Keratinocyte (primary cell): ENCODE results near the gene DNAJC5G. TPM values are rescaled to one million over a fixed set of nuclear protein-coding genes. Genes with fewer than 3 reads are reported as not detected.

Source experiments
- DNase-seq: peaks from one replicate; pipeline ENCODE4 v3.0.0-alpha.2; 2011; ENCODE audit warnings: low read depth, missing footprints, low spot score
- FAIRE-seq: peaks from 2 replicates; lab custom pipeline; 2011; peaks lifted over from hg19 to GRCh38; lab: Jason Lieb, UNC
- H2AFZ ChIP-seq: 2 replicates; pipeline ENCODE4 v1.6.0; 2012; ENCODE audit warnings: low read length, control low read depth, inconsistent platforms; ENCODE audit not compliant: control insufficient read depth
- H3K27ac ChIP-seq: 2 replicates; pipeline ENCODE4 v1.5.1; 2011; ENCODE audit warnings: low read length; ENCODE audit not compliant: control insufficient read depth, insufficient read depth
- H3K27me3 ChIP-seq: 3 replicates; pipeline ENCODE4 v1.6.0; 2011; ENCODE audit warnings: low read length; ENCODE audit not compliant: control insufficient read depth, insufficient read depth; ENCODE audit errors: extremely low read depth
- H3K36me3 ChIP-seq, 2 experiments: 2 replicates in 1 of 2; 3 replicates in 1 of 2; pipeline ENCODE4 v1.5.1; 2011; ENCODE audit warnings: low read length in 2 of 2, mild to moderate bottlenecking in 1 of 2; ENCODE audit not compliant: control insufficient read depth in 2 of 2, insufficient read depth in 2 of 2; ENCODE audit errors: extremely low read depth in 1 of 2
- H3K4me1 ChIP-seq: 3 replicates; pipeline ENCODE4 v1.5.1; 2011; ENCODE audit warnings: low read length; ENCODE audit not compliant: control insufficient read depth, insufficient read depth; ENCODE audit errors: extremely low read depth
- H3K4me2 ChIP-seq: 3 replicates; pipeline ENCODE4 v1.6.0; 2011; ENCODE audit warnings: low read depth, low read length; ENCODE audit not compliant: control insufficient read depth, insufficient read depth; ENCODE audit errors: extremely low read depth
- H3K4me3 ChIP-seq, 3 experiments: fragments of 200-600 bp in 1 of 3; sonication (generic) in 1 of 3; 2 replicates in 2 of 3; 3 replicates in 1 of 3; pipeline ENCODE4 v1.5.1; 2011 to 2016; ENCODE audit warnings: low read length in 3 of 3, mild to moderate bottlenecking in 3 of 3, control low read depth in 2 of 3, inconsistent platforms in 1 of 3, low read depth in 1 of 3, mixed read lengths in 1 of 3, mixed run types in 1 of 3, moderate library complexity in 1 of 3; ENCODE audit not compliant: control insufficient read depth in 2 of 3, insufficient read depth in 2 of 3; ENCODE audit errors: extremely low read depth in 1 of 3
- H3K79me2 ChIP-seq: 2 replicates; pipeline ENCODE4 v1.6.0; 2012; ENCODE audit warnings: low read length; ENCODE audit not compliant: control insufficient read depth, insufficient read depth
- H3K9ac ChIP-seq: 3 replicates; pipeline ENCODE4 v1.6.0; 2011; ENCODE audit warnings: low read length; ENCODE audit not compliant: control insufficient read depth, insufficient read depth; ENCODE audit errors: extremely low read depth
- H3K9me1 ChIP-seq: 3 replicates; pipeline ENCODE4 v1.6.0; 2011; ENCODE audit warnings: low read length; ENCODE audit not compliant: control insufficient read depth, insufficient read depth; ENCODE audit errors: extremely low read depth
- H3K9me3 ChIP-seq: 2 replicates; pipeline ENCODE4 v1.5.1; 2012; ENCODE audit warnings: low read depth, low read length; ENCODE audit not compliant: control insufficient read depth
- H4K20me1 ChIP-seq: 3 replicates; pipeline ENCODE4 v1.6.0; 2011; ENCODE audit warnings: low read length; ENCODE audit not compliant: control insufficient read depth, insufficient read depth; ENCODE audit errors: extremely low read depth
- dilution Hi-C: fragments of 300-500 bp; cut with MboI; formaldehyde crosslinking; loops from one replicate; pipeline ENCODE4 v1.7.0; 2020; ENCODE audit warnings: low sequenced_read_pairs; ENCODE audit not compliant: extremely low pct_ligation_motif_present
- polyA plus RNA-seq, 5 experiments: library from polyadenylated mRNA; depleted of rRNA in 3 of 5; stranded (reverse) in 3 of 5; stranded (forward) in 1 of 5; unstranded in 1 of 5; fragments of >200 nt; gene quantifications; 1 replicate in 1 of 5; 2 replicates in 3 of 5; 3 replicates in 1 of 5; pipeline versions ENCODE4 v1.2.1 to v1.2.3, GENCODE V29; 2011 to 2012; ENCODE audit warnings: missing spikeins in 2 of 5, low read depth in 1 of 5, low replicate concordance in 1 of 5
- TF ChIP-seq, protein P1 (sequence below), 3 experiments: IDR thresholded peaks in 1 of 3; conservative IDR thresholded peaks in 1 of 3; optimal IDR thresholded peaks in 1 of 3; 2 replicates in 2 of 3; 3 replicates in 1 of 3; pipeline versions ENCODE3 to v1.5.1; 2011; ENCODE audit warnings: low read length in 3 of 3, mild to moderate bottlenecking in 3 of 3, moderate library complexity in 2 of 3, control low read depth in 1 of 3, inconsistent platforms in 1 of 3; ENCODE audit not compliant: insufficient read depth in 2 of 3; ENCODE audit errors: extremely low read depth in 1 of 3

The DNAJC5G gene
- polyA plus RNA-seq, 1 donor (not counting 4 experiments of a cell fraction or from before 2014, with no cell fraction given): not detected

DNA sequence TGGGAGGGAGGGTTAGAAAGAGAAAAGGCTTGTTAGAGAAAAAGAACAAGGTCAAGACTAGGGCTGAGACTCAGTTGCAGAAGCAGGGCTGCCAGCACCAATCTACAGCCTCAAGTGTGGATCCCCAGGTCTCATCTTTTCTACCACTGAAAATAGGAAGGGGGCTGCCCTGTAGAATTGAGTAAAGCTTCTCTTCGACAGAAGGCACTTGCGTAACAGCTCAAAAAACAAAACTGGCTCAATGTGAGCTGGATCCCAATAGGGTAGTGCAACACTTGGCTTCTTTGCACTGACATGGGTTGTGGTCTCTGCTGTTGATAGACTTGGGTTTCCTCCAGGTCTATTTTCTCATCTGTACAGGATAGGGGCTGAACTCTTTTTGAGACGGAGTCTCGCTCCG lies 49.5 kb downstream of the DNAJC5G start:
- H3K27ac ChIP-seq: no peak overlapping the region
- peaks cover 3% of the 10 kb centered on the region for H4K20me1 ChIP-seq
- TF ChIP-seq, protein P1, sequence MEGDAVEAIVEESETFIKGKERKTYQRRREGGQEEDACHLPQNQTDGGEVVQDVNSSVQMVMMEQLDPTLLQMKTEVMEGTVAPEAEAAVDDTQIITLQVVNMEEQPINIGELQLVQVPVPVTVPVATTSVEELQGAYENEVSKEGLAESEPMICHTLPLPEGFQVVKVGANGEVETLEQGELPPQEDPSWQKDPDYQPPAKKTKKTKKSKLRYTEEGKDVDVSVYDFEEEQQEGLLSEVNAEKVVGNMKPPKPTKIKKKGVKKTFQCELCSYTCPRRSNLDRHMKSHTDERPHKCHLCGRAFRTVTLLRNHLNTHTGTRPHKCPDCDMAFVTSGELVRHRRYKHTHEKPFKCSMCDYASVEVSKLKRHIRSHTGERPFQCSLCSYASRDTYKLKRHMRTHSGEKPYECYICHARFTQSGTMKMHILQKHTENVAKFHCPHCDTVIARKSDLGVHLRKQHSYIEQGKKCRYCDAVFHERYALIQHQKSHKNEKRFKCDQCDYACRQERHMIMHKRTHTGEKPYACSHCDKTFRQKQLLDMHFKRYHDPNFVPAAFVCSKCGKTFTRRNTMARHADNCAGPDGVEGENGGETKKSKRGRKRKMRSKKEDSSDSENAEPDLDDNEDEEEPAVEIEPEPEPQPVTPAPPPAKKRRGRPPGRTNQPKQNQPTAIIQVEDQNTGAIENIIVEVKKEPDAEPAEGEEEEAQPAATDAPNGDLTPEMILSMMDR (optimal IDR thresholded peaks at IDR 0.05 in 1 of 3, IDR thresholded peaks at IDR 0.05 in 1 of 3, conservative IDR thresholded peaks at IDR 0.05 in 1 of 3; ENCODE audit: extremely low read depth in 1 of 3, insufficient read depth in 2 of 3, low read length in 3 of 3): no peak
- FAIRE-seq: no peak
- dilution Hi-C loops: no loop called here
- H3K79me2 ChIP-seq: peaks cover 10% of the 10 kb centered on the region
- H3K9me3 ChIP-seq: no peaks in the 10 kb centered on the region
- no peaks in the 10 kb centered on the region for H3K9me1 ChIP-seq
- H3K36me3 ChIP-seq: peaks cover 16 to 20% of the 10 kb centered on the region in 2 experiments
- H3K4me1 ChIP-seq: peaks cover 27% of the 10 kb centered on the region
- no peak overlapping the region for H3K9ac ChIP-seq
- H3K4me2 ChIP-seq: no peak overlapping the region
- no peak overlapping the region for H2AFZ ChIP-seq
- H3K27me3 ChIP-seq: no peaks in the 10 kb centered on the region
- DNase-seq: no peak
- H3K4me3 ChIP-seq: no peak overlapping the region

Other genes with a start within 250 kb of the DNAJC5G start
- gene TMEM214, start 242.5 kb upstream of the DNAJC5G start, polyA plus RNA-seq: 28.7 to 65.8 TPM (median 38.0 TPM) in 3 replicates
- gene AGBL5, start 223.8 kb upstream of the DNAJC5G start, polyA plus RNA-seq: 24.5 to 27.7 TPM (median 25.5 TPM) in 3 replicates
- gene OST4, start 203.8 kb upstream of the DNAJC5G start, polyA plus RNA-seq: 393 to 636 TPM (median 541 TPM) in 3 replicates
- 0.01 to 0.06 TPM (median 0.03 TPM) in 3 replicates for gene EMILIN1, start 196.8 kb upstream of the DNAJC5G start, polyA plus RNA-seq
- 0.06 to 0.36 TPM (median 0.21 TPM) in 3 replicates for gene KHK, start 188.7 kb upstream of the DNAJC5G start, polyA plus RNA-seq
- 1.1 to 1.4 TPM (median 1.3 TPM) in 3 replicates for gene CGREF1, start 156.3 kb upstream of the DNAJC5G start, polyA plus RNA-seq
- not detected in 3 replicates for gene ABHD1, start 151.6 kb upstream of the DNAJC5G start, polyA plus RNA-seq
- gene PREB, start 140.8 kb upstream of the DNAJC5G start, polyA plus RNA-seq: 48.7 to 51.0 TPM (median 50.9 TPM) in 3 replicates
- not detected in 3 replicates for gene PRR30, start 136.0 kb upstream of the DNAJC5G start, polyA plus RNA-seq
- gene TCF23, start 126.4 kb upstream of the DNAJC5G start, polyA plus RNA-seq: not detected in 3 replicates
- gene ATRAID, start 63.4 kb upstream of the DNAJC5G start, polyA plus RNA-seq: 154 to 168 TPM (median 156 TPM) in 3 replicates
- 55.1 to 72.3 TPM (median 60.4 TPM) in 3 replicates for gene SLC5A6, start 63.2 kb upstream of the DNAJC5G start, polyA plus RNA-seq
- 17.1 to 33.3 TPM (median 21.0 TPM) in 3 replicates for gene CAD, start 58.1 kb upstream of the DNAJC5G start, polyA plus RNA-seq
- not detected in 3 replicates for gene SLC30A3, start 12.4 kb upstream of the DNAJC5G start, polyA plus RNA-seq
- not detected in 3 replicates for gene TRIM54, start 7.0 kb downstream of the DNAJC5G start, polyA plus RNA-seq
- gene UCN, start 33.0 kb downstream of the DNAJC5G start, polyA plus RNA-seq: 0.08 to 0.59 TPM (median 0.10 TPM) in 3 replicates
- gene MPV17, start 47.7 kb downstream of the DNAJC5G start, polyA plus RNA-seq: 117 to 162 TPM (median 125 TPM) in 3 replicates
- gene GTF3C2, start 81.3 kb downstream of the DNAJC5G start, polyA plus RNA-seq: 44.7 to 53.4 TPM (median 51.3 TPM) in 3 replicates
- 43.1 to 54.9 TPM (median 54.2 TPM) in 3 replicates for gene EIF2B4, start 94.9 kb downstream of the DNAJC5G start, polyA plus RNA-seq
- gene SNX17, start 95.2 kb downstream of the DNAJC5G start, polyA plus RNA-seq: 79.4 to 101 TPM (median 83.3 TPM) in 3 replicates
- 8.8 to 14.3 TPM (median 8.9 TPM) in 3 replicates for gene ZNF513, start 105.3 kb downstream of the DNAJC5G start, polyA plus RNA-seq
- 31.8 to 86.8 TPM (median 55.5 TPM) in 3 replicates for gene PPM1G, start 134.2 kb downstream of the DNAJC5G start, polyA plus RNA-seq
- 144 to 157 TPM (median 148 TPM) in 3 replicates for gene NRBP1, start 153.2 kb downstream of the DNAJC5G start, polyA plus RNA-seq
- gene KRTCAP3, start 166.9 kb downstream of the DNAJC5G start, polyA plus RNA-seq: 8.6 to 22.9 TPM (median 14.7 TPM) in 3 replicates
- 10.4 to 14.4 TPM (median 12.7 TPM) in 3 replicates for gene IFT172, start 214.3 kb downstream of the DNAJC5G start, polyA plus RNA-seq
- 6.3 to 13.0 TPM (median 9.9 TPM) in 3 replicates for gene FNDC4, start 219.8 kb downstream of the DNAJC5G start, polyA plus RNA-seq
- gene GCKR, start 221.4 kb downstream of the DNAJC5G start, polyA plus RNA-seq: 0.18 to 0.30 TPM (median 0.27 TPM) in 3 replicates